Lung (tissue), 16 donors: ENCODE data around the gene SAMD9L. TPM values are rescaled to one million over a fixed set of nuclear protein-coding genes. Genes with fewer than 3 reads are reported as not detected.

Experiments
- ATAC-seq: fragments of 200-7000 bp; cut with Tn5 transposase; one replicate; pipeline ENCODE4 v1.9.1; 2020; ENCODE audit warnings: moderate number of reproducible peaks; ENCODE audit not compliant: insufficient read depth, low FRiP score
- DNase-seq, 3 donors: peaks; one replicate each; pipeline ENCODE4 v3.0.0-alpha.2; 2013 to 2017
- H3K27ac ChIP-seq, 2 donors: one replicate each; pipeline ENCODE4 v1.5.1; 2013; ENCODE audit warnings: mild to moderate bottlenecking in 2 of 2, moderate library complexity in 2 of 2, control low read depth in 1 of 2, inconsistent platforms in 1 of 2, low read depth in 1 of 2, low read length in 1 of 2
- H3K27me3 ChIP-seq, 3 donors: one replicate each; pipeline ENCODE4 v1.5.1; 2013; ENCODE audit warnings: low read length in 2 of 3; ENCODE audit not compliant: control insufficient read depth in 3 of 3, insufficient read depth in 3 of 3
- H3K36me3 ChIP-seq, 4 donors: one replicate each; pipeline ENCODE4 v1.5.1; 2013; ENCODE audit warnings: low read length in 4 of 4, mild to moderate bottlenecking in 1 of 4, moderate library complexity in 1 of 4; ENCODE audit not compliant: control insufficient read depth in 4 of 4, insufficient read depth in 4 of 4
- H3K4me1 ChIP-seq, 5 donors: one replicate each; pipeline ENCODE4 v1.5.1; 2013; ENCODE audit warnings: low read length in 5 of 5, mild to moderate bottlenecking in 2 of 5, moderate library complexity in 1 of 5; ENCODE audit not compliant: control insufficient read depth in 5 of 5, insufficient read depth in 5 of 5
- H3K4me3 ChIP-seq: one replicate; pipeline ENCODE4 v1.5.1; 2013; ENCODE audit warnings: mild to moderate bottlenecking, control low read depth, moderate library complexity
- H3K9ac ChIP-seq, 2 donors: one replicate each; pipeline ENCODE4 v1.5.1; 2013; ENCODE audit warnings: low read length in 2 of 2, control low read depth in 1 of 2; ENCODE audit not compliant: insufficient read depth in 1 of 2
- H3K9me3 ChIP-seq, 4 donors: one replicate each; pipeline ENCODE4 v1.5.1; 2013; ENCODE audit warnings: low read length in 3 of 4, mild to moderate bottlenecking in 1 of 4, moderate library complexity in 1 of 4; ENCODE audit not compliant: control insufficient read depth in 4 of 4, insufficient read depth in 3 of 4
- WGBS, 2 donors: extraction: QIAGEN DNeasy Blood & Tissue Kit; methylation state at CpG; one replicate each; pipeline ENCODE4 v1.1.7; 2013; 5-methylcytosine and 5-hydroxymethylcytosine counted together
- long read RNA-seq, 5 donors: transcript quantifications; one replicate each; lab custom pipeline, GENCODE V29; 2026
- polyA plus RNA-seq, 2 donors: library from polyadenylated mRNA; stranded (reverse); fragments of 200-250 nt; gene quantifications; one replicate each; pipeline ENCODE4 v1.2.1, GENCODE V29; 2013
- total RNA-seq, 2 donors: library from RNA; depleted of rRNA in 1 of 2; stranded (reverse); fragments of >200 nt in 1 of 2; gene quantifications; one replicate each; pipeline ENCODE4 v1.2.1, GENCODE V29; 2014 to 2021
- TF ChIP-seq, protein P1 (sequence below): IDR thresholded peaks from 2 replicates; pipeline ENCODE4 v1.5.1; 2012; ENCODE audit warnings: mild to moderate bottlenecking; ENCODE audit errors: control extremely low read depth, extremely low read depth
- donor health status: control.
- donor health status: control.
- donor health status: Bipolar disorder and iron deficiency.
- donor health status: healthy.
- donor health status: DM: yes; HTN: yes; CAD: no.

SAMD9L gene
- total RNA-seq (10 to 100 TPM; 21.4 to 23.9 TPM), polyA plus RNA-seq (10 to 100 TPM in 1 of 2 donors, 1 to 10 TPM in 1; 6.4 to 15.7 TPM)
- long read RNA-seq, donor 1, full-length matches to known transcripts: 1 of 1 reads
- long read RNA-seq, donor 1, partial matches to known transcripts: 0 of 1 reads
- long read RNA-seq, donor 1, other reads (novel, unspliced or antisense): 0 of 1 reads
- long read RNA-seq, donor 2, full-length matches to known transcripts: 1 of 1 reads
- long read RNA-seq, donor 2, partial matches to known transcripts: 0 of 1 reads
- long read RNA-seq, donor 2, other reads (novel, unspliced or antisense): 0 of 1 reads
- long read RNA-seq, donor 3, full-length matches to known transcripts: 2 of 2 reads
- long read RNA-seq, donor 3, partial matches to known transcripts: 0 of 2 reads
- long read RNA-seq, donor 3, other reads (novel, unspliced or antisense): 0 of 2 reads
- long read RNA-seq, donor 4, partial matches to known transcripts: 0 of 1 reads
- long read RNA-seq, donor 4, other reads (novel, unspliced or antisense): 0 of 1 reads
- long read RNA-seq, donor 5: 0 reads

DNA sequence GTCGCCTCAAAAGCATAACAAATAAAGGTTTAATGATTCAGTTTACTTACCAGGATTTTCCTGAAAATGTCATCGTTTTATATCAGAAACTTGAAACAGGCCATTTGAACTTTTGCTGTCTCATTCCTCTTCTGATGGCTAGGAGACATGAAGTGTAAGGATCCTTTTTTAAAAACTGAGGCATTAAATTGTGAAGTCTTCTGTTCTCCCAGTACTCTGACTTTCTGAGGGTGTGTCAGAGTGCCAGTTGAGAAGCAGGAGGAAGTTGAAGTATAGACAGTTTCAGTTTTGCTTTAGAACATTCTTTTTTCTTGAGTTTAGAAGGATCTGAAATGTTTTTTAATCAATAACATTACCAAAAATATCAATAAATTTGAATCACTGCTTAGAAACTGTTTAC is at the start of gene SAMD9L:
Gene SAMD9L (minus strand): TSS at position 242 of the 400 bp plus-strand sequence. CDS start 12,414 bp downstream, outside the sequence.
- H3K27me3 ChIP-seq: no peaks in the 10 kb centered on the region
- H3K27ac ChIP-seq: peak within 1 kb of the TSS in 1 of 2 donors; percentile 72
- H3K36me3 ChIP-seq: peaks cover 4 to 14% (median 6%) of the 10 kb centered on the region in 4 donors
- H3K9me3 ChIP-seq: peaks cover 0 to under 1% (median 0%) of the 10 kb centered on the region in 4 donors
- ATAC-seq (no peak), DNase-seq (peak in 2 of 3 donors; percentile 46 to 56)
- WGBS, 2 donors: 6 to 12% methylated on average over 2 of the region's 2 CpGs
- TF ChIP-seq, protein P1, sequence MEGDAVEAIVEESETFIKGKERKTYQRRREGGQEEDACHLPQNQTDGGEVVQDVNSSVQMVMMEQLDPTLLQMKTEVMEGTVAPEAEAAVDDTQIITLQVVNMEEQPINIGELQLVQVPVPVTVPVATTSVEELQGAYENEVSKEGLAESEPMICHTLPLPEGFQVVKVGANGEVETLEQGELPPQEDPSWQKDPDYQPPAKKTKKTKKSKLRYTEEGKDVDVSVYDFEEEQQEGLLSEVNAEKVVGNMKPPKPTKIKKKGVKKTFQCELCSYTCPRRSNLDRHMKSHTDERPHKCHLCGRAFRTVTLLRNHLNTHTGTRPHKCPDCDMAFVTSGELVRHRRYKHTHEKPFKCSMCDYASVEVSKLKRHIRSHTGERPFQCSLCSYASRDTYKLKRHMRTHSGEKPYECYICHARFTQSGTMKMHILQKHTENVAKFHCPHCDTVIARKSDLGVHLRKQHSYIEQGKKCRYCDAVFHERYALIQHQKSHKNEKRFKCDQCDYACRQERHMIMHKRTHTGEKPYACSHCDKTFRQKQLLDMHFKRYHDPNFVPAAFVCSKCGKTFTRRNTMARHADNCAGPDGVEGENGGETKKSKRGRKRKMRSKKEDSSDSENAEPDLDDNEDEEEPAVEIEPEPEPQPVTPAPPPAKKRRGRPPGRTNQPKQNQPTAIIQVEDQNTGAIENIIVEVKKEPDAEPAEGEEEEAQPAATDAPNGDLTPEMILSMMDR: no peak
- H3K9ac ChIP-seq: peak within 1 kb of the TSS; percentile 28 to 52
- peaks cover 0 to 26% (median 5%) of the 10 kb centered on the region in 5 donors for H3K4me1 ChIP-seq
- H3K4me3 ChIP-seq: peak within 1 kb of the TSS; percentile 44

- ATAC-seq: no peak
- H3K27ac ChIP-seq: no peak overlapping the region
- no peaks in the 10 kb centered on the region for H3K4me1 ChIP-seq
- no peaks in the 10 kb centered on the region for H3K9me3 ChIP-seq
- no peak overlapping the region for H3K4me3 ChIP-seq
- TF ChIP-seq, protein P1: no peak
- 31 to 59% methylated on average over 2 of the region's 2 CpGs for WGBS, 2 donors
- H3K9ac ChIP-seq: no peak overlapping the region
- peaks cover 0 to 4% (median 0%) of the 10 kb centered on the region in 3 donors for H3K27me3 ChIP-seq
- no peaks in the 10 kb centered on the region for H3K36me3 ChIP-seq
- DNase-seq: peak in 1 of 3 donors; percentile 0
Observed at GRCh38 chr7:93196336-93196735, 48.2 kb upstream of the SAMD9L start.

DNA sequence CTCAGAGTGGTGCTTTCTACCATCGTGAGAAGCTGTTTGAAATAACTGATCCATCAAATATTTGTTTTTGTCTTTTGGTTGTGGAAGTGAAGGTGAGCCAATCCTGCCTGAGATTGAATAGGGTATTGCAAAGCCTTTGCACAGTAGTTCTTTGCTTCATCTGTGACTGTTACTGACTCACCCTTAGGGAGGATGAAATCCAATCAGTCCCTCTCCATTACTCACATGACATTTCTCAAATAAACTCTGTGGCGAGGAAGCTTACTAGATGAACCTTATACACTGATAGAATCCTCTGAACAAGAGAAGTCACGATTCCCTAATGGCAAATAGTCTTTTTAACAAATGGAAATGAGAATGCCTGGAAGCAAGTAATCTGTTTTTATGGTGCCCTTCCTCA is 46.2 kb upstream of the SAMD9L start:
- TF ChIP-seq, protein P1: no peak
- Histone ChIP-seq H3K9me3 (no peaks in the 10 kb centered on the region), H3K27ac (no peak overlapping the region), H3K9ac (no peak overlapping the region), H3K4me3 (no peak overlapping the region), H3K4me1 (no peaks in the 10 kb centered on the region), H3K27me3 (peaks cover 0 to 4% (median 0%) of the 10 kb centered on the region in 3 donors), H3K36me3 (no peaks in the 10 kb centered on the region)
- ATAC-seq: no peak
- DNase-seq: no peak
- 57 to 75% methylated on average over 3 of the region's 3 CpGs for WGBS, 2 donors
